Measurements from ENCODE around the gene LHX3.

- TF ChIP-seq CTCF (conservative IDR thresholded peaks at IDR 0.05; ENCODE audit: low read depth, low read length) (no peak), EZH2 (IDR thresholded peaks at IDR 0.05; ENCODE audit: borderline replicate concordance, low read depth, low read length, poor library complexity, severe bottlenecking) (no peak)
Measured at GRCh38 chr9:136171009-136171800, 33.7 kb downstream of the LHX3 start.

Data from A673 (cell line).